ENCODE measurements around the gene BRCA2.

Gene BRCA2

DNA sequence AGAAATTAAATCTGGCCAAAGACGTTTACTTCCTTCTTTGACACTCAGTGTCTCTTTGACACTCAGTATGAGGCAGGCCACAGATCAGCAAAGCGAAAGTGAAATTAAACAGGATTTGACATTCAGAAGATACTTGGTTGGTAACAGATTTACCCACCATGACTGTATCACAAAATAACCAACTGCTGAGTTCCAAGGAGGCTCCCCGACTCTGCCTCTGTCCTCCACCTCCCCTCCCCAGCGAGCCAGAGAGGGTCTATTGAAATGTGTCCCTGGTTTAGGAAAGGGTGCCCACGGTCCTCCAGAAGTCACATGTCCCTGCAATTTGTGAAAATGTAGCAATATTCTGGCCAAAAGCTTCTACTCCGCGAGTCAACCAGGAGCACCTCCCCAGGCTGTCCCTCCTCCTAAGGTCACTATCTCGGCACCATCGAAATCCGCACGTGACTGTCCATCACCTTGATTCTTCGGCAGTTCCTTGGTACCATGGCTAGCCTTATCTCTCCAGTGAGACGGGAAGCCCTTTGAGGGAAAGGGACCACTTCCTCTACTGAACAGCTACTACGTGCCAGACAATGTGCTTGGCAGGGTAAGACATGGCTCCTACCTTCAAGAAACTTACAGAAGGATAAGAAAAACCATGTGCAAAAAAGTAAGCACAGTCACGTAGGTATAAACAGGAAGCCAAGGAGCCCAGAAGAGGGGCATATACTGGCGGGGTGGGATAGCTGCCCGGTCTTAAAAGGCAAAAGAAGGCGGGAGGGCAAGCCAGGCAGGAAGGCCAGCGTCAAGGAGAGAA lies 111.1 kb downstream of the BRCA2 start:
- DNase-seq (ENCODE audit: low read depth): peak; percentile 87
- peak overlapping the region; percentile 82 for H3K4me3 ChIP-seq (ENCODE audit: low read depth, low read length)
- peak; percentile 55; the same call in 1 of the 2 replicates for TF ChIP-seq MYC (IDR thresholded peaks at IDR 0.05; ENCODE audit: low read depth, low read length)
- TF ChIP-seq, protein P1, sequence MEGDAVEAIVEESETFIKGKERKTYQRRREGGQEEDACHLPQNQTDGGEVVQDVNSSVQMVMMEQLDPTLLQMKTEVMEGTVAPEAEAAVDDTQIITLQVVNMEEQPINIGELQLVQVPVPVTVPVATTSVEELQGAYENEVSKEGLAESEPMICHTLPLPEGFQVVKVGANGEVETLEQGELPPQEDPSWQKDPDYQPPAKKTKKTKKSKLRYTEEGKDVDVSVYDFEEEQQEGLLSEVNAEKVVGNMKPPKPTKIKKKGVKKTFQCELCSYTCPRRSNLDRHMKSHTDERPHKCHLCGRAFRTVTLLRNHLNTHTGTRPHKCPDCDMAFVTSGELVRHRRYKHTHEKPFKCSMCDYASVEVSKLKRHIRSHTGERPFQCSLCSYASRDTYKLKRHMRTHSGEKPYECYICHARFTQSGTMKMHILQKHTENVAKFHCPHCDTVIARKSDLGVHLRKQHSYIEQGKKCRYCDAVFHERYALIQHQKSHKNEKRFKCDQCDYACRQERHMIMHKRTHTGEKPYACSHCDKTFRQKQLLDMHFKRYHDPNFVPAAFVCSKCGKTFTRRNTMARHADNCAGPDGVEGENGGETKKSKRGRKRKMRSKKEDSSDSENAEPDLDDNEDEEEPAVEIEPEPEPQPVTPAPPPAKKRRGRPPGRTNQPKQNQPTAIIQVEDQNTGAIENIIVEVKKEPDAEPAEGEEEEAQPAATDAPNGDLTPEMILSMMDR (IDR thresholded peaks at IDR 0.05; ENCODE audit: low read depth, low read length): no peak
- TF ChIP-seq, protein P2, sequence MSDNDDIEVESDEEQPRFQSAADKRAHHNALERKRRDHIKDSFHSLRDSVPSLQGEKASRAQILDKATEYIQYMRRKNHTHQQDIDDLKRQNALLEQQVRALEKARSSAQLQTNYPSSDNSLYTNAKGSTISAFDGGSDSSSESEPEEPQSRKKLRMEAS (IDR thresholded peaks at IDR 0.05; ENCODE audit: low read depth, low read length): peak; percentile 41
- TF ChIP-seq POLR2A (IDR thresholded peaks at IDR 0.05; ENCODE audit: extremely low read depth, insufficient read length): peak; percentile 14

DNA sequence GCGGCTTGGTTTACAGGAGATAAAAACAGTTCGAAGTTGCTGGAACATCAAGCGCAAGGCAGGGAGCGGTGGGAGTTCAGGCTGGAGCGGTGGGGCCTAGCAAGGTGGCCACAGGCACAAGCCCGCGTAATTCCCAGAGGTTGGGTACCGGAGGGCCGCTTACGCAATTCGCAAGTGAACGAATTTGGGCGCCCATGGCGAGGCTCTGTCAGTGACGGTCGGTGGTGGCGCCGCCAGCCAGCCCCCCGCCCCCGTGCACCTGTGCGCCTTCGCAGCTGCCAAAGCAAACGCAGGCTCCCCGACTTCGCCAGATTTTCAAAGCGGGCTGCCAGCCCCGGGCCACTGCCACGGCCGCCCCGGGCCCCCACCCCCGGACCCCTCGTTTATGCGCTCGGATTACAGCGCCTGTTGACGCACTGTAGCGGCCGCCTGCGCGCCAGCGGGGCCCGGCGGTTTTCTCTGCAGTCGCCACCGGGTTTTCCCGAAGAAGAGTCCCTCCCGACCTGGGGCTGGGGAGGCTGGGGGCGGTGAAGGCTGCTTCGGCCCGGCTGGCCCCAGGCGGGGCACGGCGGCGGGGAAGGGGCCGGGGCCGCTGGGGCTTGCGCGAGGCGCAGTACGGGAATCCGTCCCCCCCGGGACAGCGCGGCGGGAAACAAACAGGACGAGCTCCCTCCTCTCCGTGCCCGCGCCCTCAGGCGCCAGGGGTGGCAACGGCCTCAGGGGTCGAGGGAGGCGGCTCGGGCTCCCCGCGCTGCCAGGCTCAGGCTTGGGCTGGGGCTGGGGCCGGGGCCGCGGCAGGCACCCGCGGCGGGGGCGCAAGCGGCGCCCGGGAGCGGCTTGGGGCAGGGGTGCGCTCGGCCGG lies 111.9 kb downstream of the BRCA2 start:
- TF ChIP-seq, protein P2 (IDR thresholded peaks at IDR 0.05; ENCODE audit: low read depth, low read length): no peak
- TF ChIP-seq, protein P1 (IDR thresholded peaks at IDR 0.05; ENCODE audit: low read depth, low read length): no peak
- TF ChIP-seq MYC (IDR thresholded peaks at IDR 0.05; ENCODE audit: low read depth, low read length): no peak; the same call in 1 of the 2 replicates
- DNase-seq (ENCODE audit: low read depth): peak; percentile 87
- peak overlapping the region; percentile 82 for H3K4me3 ChIP-seq (ENCODE audit: low read depth, low read length)

DNA sequence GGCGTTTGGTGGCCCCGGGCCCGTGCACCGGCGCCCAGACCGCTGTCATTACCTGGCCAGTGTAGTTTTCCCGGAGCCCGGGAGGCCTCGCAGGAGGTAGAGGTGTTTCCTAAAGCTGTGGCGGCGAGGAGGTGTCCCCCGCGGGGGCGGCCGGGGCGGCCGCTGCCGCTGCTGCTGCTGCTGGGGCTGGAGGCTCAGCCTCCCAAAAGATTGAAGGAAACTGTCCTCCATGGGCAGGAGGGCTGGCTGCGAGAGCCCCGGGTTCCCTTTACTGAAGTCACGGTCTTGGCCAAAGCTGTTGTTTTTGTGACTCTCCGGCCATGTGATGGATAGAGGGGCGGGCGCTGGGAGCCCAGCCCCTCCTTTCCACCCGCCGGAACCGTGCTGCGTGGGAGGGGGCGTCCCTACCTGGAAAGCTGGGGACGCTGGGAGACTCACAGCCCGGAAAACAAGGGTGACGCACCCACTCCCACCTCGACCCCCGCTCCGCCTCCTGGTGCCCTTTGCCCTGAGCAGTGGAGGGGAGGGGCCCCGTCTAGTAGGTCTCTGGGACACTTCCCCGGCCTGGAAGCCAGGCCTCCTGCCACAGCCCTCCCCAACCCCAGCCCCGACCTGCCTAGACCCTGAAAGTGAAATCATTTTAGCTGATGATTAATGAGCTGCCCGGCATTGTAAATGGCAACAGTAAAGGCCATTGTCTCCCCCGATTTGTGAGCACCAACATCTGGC lies 112.7 kb downstream of the BRCA2 start, which contains the start of gene N4BP2L1:
TSS of gene N4BP2L1 (minus strand) at position 279 of the 729 bp plus-strand sequence. CDS start at position 231, 48 bp downstream.
- H3K4me3 ChIP-seq (ENCODE audit: low read depth, low read length): peak within 1 kb of the TSS; percentile 82
- TF ChIP-seq, protein P2 (IDR thresholded peaks at IDR 0.05; ENCODE audit: low read depth, low read length): peak; percentile 87
- TF ChIP-seq MYC (IDR thresholded peaks at IDR 0.05; ENCODE audit: low read depth, low read length) (peak; percentile 92), POLR2A (IDR thresholded peaks at IDR 0.05; ENCODE audit: extremely low read depth, insufficient read length) (peak; percentile 92)
- TF ChIP-seq, protein P1 (IDR thresholded peaks at IDR 0.05; ENCODE audit: low read depth, low read length): no peak
- DNase-seq (ENCODE audit: low read depth): peak; percentile 96

DNA sequence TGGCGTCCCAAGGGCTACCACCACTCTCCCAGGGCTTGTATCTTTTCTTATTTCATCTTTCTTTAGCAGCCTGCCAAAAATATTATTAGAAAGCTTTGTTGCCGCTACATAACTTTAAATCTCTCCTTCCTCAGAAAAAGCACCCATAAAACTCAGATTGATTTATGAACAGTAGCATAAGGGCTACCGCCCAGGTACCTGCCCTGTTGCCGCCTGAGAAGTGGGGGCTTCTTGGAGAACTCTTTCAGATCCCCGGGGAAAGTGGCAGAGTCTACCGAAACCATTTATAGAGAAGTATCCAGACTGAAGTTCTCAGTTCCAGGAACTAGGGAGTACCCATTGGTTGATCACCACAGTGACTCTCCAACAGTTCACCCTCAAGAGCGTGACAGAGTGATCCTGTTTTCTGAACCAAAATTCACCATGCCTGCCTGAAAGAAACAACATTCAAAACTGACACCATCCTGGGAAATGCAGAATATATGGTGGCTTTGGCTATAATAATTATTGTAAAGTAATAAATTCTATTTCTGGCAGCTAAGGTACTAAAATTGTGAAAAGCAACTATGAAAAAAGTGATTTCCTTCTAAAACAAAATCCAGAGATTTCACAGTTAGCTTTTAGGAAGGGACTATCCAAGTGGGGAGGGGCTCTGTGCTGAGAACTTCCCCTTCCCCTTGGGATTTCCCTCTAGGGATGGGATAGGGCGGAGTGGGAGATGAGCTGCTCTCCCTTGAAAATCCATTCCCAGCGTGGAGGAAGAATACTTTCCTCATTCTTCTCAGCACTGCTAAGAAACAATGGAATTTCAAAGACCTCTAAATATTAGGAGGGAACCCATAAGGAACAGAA lies 113.5 kb downstream of the BRCA2 start:
- peak overlapping the region; percentile 82 for H3K4me3 ChIP-seq (ENCODE audit: low read depth, low read length)
- peak; percentile 78 for DNase-seq (ENCODE audit: low read depth)
- TF ChIP-seq POLR2A (IDR thresholded peaks at IDR 0.05; ENCODE audit: extremely low read depth, insufficient read length) (no peak), MYC (IDR thresholded peaks at IDR 0.05; ENCODE audit: low read depth, low read length) (no peak)
- TF ChIP-seq, protein P1 (IDR thresholded peaks at IDR 0.05; ENCODE audit: low read depth, low read length): no peak
- TF ChIP-seq, protein P2 (IDR thresholded peaks at IDR 0.05; ENCODE audit: low read depth, low read length): no peak

All from NB4 (cell line).